HepG2 (cell line): Measurements from ENCODE around the gene ROM1. TPM values are rescaled to one million over a fixed set of nuclear protein-coding genes. Genes with fewer than 3 reads are reported as not detected.
A peak's percentile ranks its signal among the peaks of the same experiment; 100 is the strongest.

ENCODE experiments used
- AKNA ChIP-seq: sonication (generic); formaldehyde crosslinking; IDR thresholded peaks from 2 replicates; pipeline ENCODE4 v1.4.0; 2020; ENCODE audit warnings: missing genetic modification reagents, borderline replicate concordance
- EEA1 ChIP-seq: sonication (generic); formaldehyde crosslinking; IDR thresholded peaks from 2 replicates; pipeline ENCODE4 v1.5.1; 2020; ENCODE audit warnings: mild to moderate bottlenecking, missing genetic modification reagents, borderline replicate concordance
- ELF4 ChIP-seq: sonication (generic); formaldehyde crosslinking; IDR thresholded peaks from 2 replicates; pipeline ENCODE4 v1.5.0; 2020; ENCODE audit warnings: missing genetic modification reagents, mild to moderate bottlenecking, moderate library complexity, borderline replicate concordance
- HNRNPLL ChIP-seq: fragments of 200-400 bp; formaldehyde crosslinking; IDR thresholded peaks from 2 replicates; pipeline ENCODE4 v1.6.1; 2017; ENCODE audit warnings: mild to moderate bottlenecking, low read depth, low read length; ENCODE audit not compliant: poor library complexity, severe bottlenecking
- IKZF5 ChIP-seq: IDR thresholded peaks from 2 replicates; pipeline ENCODE4 v1.6.1; 2018; ENCODE audit warnings: missing genetic modification reagents, mild to moderate bottlenecking, missing compliant biosample characterization
- JUNB ChIP-seq: sonication (generic); formaldehyde crosslinking; IDR thresholded peaks from 2 replicates; pipeline ENCODE4 v1.8.0; 2022; ENCODE audit warnings: missing genetic modification reagents, mild to moderate bottlenecking, borderline replicate concordance
- MTA3 ChIP-seq: sonication (generic); formaldehyde crosslinking; IDR thresholded peaks from 2 replicates; pipeline ENCODE4 v1.4.0; 2020; ENCODE audit warnings: missing genetic modification reagents
- PLRG1 ChIP-seq: fragments of 450-650 bp; conservative IDR thresholded peaks from 2 replicates; pipeline ENCODE4 v1.6.1; 2016
- PTBP1 ChIP-seq: fragments of 200-400 bp; formaldehyde crosslinking; IDR thresholded peaks from 2 replicates; pipeline ENCODE4 v1.6.1; 2018; ENCODE audit warnings: low read length, low read depth; ENCODE audit not compliant: poor library complexity, severe bottlenecking
- SP140L ChIP-seq: sonication (generic); formaldehyde crosslinking; IDR thresholded peaks from 2 replicates; pipeline ENCODE4 v1.4.0; 2020; ENCODE audit warnings: missing genetic modification reagents, borderline replicate concordance
- ZBTB38 ChIP-seq: sonication (generic); formaldehyde crosslinking; IDR thresholded peaks from 2 replicates; pipeline ENCODE4 v1.5.1; 2020; ENCODE audit warnings: mild to moderate bottlenecking, missing genetic modification reagents
- ZBTB7B ChIP-seq: sonication (generic); formaldehyde crosslinking; IDR thresholded peaks from 2 replicates; pipeline ENCODE4 v1.4.0; 2020; ENCODE audit warnings: missing genetic modification reagents
- ZIK1 ChIP-seq: sonication (generic); formaldehyde crosslinking; IDR thresholded peaks from 2 replicates; pipeline ENCODE4 v1.5.0; 2020; ENCODE audit warnings: mild to moderate bottlenecking, low read depth, missing genetic modification reagents, borderline replicate concordance
- ZMYM2 ChIP-seq: sonication (generic); formaldehyde crosslinking; IDR thresholded peaks from 2 replicates; pipeline ENCODE4 v1.8.0; 2022; ENCODE audit warnings: mild to moderate bottlenecking, missing genetic modification reagents
- ZNF660 ChIP-seq: sonication (generic); formaldehyde crosslinking; IDR thresholded peaks from 2 replicates; pipeline ENCODE4 v1.5.1; 2020; ENCODE audit warnings: mild to moderate bottlenecking, low read depth, missing genetic modification reagents, borderline replicate concordance
- polyA plus RNA-seq, 8 experiments: library from polyadenylated mRNA; depleted of rRNA in 3 of 8; stranded (reverse) in 7 of 8; unstranded in 1 of 8; fragments of >200 nt; fragmentation: Illumina TruSeq in 4 of 8; extraction: Trizol in 4 of 8; gene quantifications; 2 replicates each; pipeline versions ENCODE4 v1.2.1 to v1.2.3, GENCODE V29; 2011 to 2016; ENCODE audit warnings: low read depth in 4 of 8, missing spikeins in 1 of 8, mixed read lengths in 1 of 8; ENCODE audit not compliant: insufficient read depth in 1 of 8
- total RNA-seq, 5 experiments: library from RNA; depleted of rRNA; stranded (reverse); fragments of >200 nt; fragmentation: Illumina TruSeq; extraction: Trizol; gene quantifications; 2 replicates each; pipeline ENCODE4 v1.2.3, GENCODE V29; 2016; ENCODE audit warnings: low read depth in 1 of 5
- TF ChIP-seq, protein P1 (sequence below): sonication (generic); formaldehyde crosslinking; IDR thresholded peaks from 2 replicates; pipeline ENCODE4 v1.4.0; 2020; ENCODE audit warnings: missing genetic modification reagents
- TF ChIP-seq, protein P2 (sequence below): sonication (generic); formaldehyde crosslinking; IDR thresholded peaks from 2 replicates; pipeline ENCODE4 v1.4.0; 2020; ENCODE audit warnings: missing genetic modification reagents, borderline replicate concordance
- TF ChIP-seq, protein P3 (sequence below): sonication (generic); formaldehyde crosslinking; IDR thresholded peaks from 2 replicates; pipeline ENCODE4 v1.8.1; 2023; ENCODE audit warnings: mild to moderate bottlenecking, missing genetic modification reagents, borderline replicate concordance

Gene ROM1
- total and polyA plus RNA-seq, 2 of the 13 experiments (the other 11 are each of a cell fraction or from before 2014, with no cell fraction given), result 1.2 to 2.4 TPM

GRCh38 chr11:62599069-62599696 is 13.9 kb upstream of the ROM1 start (continued):
- TF ChIP-seq HNRNPLL, result no peak
- no peak for TF ChIP-seq JUNB (CRISPR knock-in tag)
- TF ChIP-seq, protein P1, sequence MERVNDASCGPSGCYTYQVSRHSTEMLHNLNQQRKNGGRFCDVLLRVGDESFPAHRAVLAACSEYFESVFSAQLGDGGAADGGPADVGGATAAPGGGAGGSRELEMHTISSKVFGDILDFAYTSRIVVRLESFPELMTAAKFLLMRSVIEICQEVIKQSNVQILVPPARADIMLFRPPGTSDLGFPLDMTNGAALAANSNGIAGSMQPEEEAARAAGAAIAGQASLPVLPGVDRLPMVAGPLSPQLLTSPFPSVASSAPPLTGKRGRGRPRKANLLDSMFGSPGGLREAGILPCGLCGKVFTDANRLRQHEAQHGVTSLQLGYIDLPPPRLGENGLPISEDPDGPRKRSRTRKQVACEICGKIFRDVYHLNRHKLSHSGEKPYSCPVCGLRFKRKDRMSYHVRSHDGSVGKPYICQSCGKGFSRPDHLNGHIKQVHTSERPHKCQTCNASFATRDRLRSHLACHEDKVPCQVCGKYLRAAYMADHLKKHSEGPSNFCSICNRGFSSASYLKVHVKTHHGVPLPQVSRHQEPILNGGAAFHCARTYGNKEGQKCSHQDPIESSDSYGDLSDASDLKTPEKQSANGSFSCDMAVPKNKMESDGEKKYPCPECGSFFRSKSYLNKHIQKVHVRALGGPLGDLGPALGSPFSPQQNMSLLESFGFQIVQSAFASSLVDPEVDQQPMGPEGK (CRISPR knock-in tag), result peak; percentile 94
- TF ChIP-seq ELF4 (CRISPR knock-in tag), result no peak
- TF ChIP-seq ZBTB7B (CRISPR knock-in tag), result 0 out of 2 replicates have a peak, but pooled peaks have one; percentile 7
- no peak for TF ChIP-seq AKNA (CRISPR knock-in tag)
- TF ChIP-seq PTBP1, result no peak
- TF ChIP-seq ZMYM2 (CRISPR knock-in tag), result no peak
- peak; percentile 36; the same call in 1 of the 2 replicates for TF ChIP-seq ZBTB38 (CRISPR knock-in tag)
- no peak for TF ChIP-seq MTA3
- no peak for TF ChIP-seq EEA1 (CRISPR knock-in tag)
- TF ChIP-seq, protein P2, sequence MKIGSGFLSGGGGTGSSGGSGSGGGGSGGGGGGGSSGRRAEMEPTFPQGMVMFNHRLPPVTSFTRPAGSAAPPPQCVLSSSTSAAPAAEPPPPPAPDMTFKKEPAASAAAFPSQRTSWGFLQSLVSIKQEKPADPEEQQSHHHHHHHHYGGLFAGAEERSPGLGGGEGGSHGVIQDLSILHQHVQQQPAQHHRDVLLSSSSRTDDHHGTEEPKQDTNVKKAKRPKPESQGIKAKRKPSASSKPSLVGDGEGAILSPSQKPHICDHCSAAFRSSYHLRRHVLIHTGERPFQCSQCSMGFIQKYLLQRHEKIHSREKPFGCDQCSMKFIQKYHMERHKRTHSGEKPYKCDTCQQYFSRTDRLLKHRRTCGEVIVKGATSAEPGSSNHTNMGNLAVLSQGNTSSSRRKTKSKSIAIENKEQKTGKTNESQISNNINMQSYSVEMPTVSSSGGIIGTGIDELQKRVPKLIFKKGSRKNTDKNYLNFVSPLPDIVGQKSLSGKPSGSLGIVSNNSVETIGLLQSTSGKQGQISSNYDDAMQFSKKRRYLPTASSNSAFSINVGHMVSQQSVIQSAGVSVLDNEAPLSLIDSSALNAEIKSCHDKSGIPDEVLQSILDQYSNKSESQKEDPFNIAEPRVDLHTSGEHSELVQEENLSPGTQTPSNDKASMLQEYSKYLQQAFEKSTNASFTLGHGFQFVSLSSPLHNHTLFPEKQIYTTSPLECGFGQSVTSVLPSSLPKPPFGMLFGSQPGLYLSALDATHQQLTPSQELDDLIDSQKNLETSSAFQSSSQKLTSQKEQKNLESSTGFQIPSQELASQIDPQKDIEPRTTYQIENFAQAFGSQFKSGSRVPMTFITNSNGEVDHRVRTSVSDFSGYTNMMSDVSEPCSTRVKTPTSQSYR, result peak; percentile 59; the same call in 1 of the 2 replicates
- TF ChIP-seq SP140L (CRISPR knock-in tag), result no peak
- TF ChIP-seq ZIK1, result no peak
- TF ChIP-seq PLRG1, result no peak
- TF ChIP-seq, protein P3, sequence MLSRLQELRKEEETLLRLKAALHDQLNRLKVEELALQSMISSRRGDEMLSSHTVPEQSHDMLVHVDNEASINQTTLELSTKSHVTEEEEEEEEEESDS (CRISPR knock-in tag), result no peak
- peak; percentile 46; the same call in 1 of the 2 replicates for TF ChIP-seq IKZF5 (CRISPR knock-in tag)
- TF ChIP-seq ZNF660 (CRISPR knock-in tag), result no peak
